A549 treated with dexamethasone at 1 μM for 4 hours (cell line): Measurements from ENCODE around the gene PIM3. TPM values are rescaled to one million over a fixed set of nuclear protein-coding genes. Genes with fewer than 3 reads are reported as not detected.

Experiments used
- total RNA-seq: library from RNA; stranded (reverse); fragments of 200-300 nt; extraction: Qiagen RNA extraction; gene quantifications from 5 replicates; pipeline ENCODE4 v1.2.3, GENCODE V29; 2022

PIM3 gene
- total RNA-seq = 43.7 to 82.4 TPM (median 79.1 TPM) in 5 replicates

DNA sequence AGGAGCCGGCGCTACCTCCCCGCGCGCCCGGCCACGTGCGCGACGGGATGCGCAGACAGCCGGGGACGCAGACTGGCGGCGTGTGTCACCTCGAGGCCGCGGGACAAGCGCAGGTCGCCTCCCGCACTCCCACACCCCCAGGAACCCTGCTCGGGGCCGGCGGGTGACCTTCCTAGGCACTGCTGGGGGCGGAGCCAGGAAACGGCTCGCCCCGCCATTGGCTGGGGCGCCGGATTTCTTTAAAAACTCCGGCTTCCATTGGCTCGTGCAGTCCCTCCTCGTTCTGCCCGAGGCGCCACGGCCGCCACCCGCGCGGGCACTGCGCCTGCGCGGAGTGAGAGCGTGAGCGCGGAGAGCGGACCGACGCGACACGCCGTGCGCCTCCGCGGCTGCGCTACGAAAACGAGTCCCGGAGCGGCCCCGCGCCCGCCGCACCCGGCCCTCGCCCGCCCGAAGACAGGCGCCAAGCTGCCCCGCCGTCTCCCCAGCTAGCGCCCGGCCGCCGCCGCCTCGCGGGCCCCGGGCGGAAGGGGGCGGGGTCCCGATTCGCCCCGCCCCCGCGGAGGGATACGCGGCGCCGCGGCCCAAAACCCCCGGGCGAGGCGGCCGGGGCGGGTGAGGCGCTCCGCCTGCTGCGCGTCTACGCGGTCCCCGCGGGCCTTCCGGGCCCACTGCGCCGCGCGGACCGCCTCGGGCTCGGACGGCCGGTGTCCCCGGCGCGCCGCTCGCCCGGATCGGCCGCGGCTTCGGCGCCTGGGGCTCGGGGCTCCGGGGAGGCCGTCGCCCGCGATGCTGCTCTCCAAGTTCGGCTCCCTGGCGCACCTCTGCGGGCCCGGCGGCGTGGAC, at the start of gene PIM3:
PIM3 (plus strand) TSS at position 614 of the 846 bp plus-strand sequence; CDS start at position 790, 176 bp downstream.

DNA sequence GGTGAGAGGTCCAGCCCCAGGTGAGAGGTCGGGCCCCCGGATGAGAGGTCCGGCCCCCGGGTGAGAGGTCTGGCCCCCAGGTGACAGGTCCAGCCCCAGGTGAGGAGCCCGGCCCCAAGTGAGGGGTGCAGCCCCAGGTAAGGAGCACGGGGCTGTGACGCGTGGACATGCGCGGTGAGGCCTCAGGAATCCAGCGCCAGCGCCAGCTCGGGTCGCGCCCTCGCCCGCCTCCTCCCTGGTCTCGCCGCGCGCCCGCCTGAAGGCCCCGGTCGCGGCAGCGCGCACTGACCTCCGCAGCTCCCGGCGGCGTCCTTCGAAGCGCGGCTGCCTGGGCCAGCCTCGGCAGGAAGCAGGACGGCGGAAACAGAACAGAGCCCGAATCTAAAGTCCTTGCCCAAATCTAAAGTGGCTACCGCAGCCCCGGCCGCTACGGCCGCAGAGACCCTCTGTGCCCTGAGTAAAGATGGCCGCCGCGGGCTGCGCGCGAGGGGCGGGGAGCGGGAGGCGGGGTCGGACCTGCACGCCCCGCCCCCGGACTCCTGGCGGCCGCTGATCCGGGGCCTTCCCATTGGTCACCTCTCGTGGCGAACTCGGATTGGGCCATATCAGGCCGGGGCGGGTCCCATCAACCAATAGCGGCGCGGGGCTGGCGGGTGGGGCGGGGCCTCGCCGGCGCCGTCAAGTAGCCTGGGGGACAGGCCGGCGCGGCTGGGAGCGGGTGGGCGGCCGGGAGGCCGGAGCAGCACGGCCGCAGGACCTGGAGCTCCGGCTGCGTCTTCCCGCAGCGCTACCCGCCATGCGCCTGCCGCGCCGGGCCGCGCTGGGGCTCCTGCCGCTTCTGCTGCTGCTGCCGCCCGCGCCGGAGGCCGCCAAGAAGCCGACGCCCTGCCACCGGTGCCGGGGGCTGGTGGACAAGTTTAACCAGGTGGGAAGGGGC, 42.3 kb upstream of the PIM3 start, which contains the start of the genes ALG12 and CRELD2:
ALG12 (minus strand) TSS at position 465 of the 937 bp plus-strand sequence. CDS start 4,673 bp downstream, outside the sequence.
CRELD2 (plus strand) TSS at position 661 of the 937 bp plus-strand sequence; CDS start at position 797, 136 bp downstream.

DNA sequence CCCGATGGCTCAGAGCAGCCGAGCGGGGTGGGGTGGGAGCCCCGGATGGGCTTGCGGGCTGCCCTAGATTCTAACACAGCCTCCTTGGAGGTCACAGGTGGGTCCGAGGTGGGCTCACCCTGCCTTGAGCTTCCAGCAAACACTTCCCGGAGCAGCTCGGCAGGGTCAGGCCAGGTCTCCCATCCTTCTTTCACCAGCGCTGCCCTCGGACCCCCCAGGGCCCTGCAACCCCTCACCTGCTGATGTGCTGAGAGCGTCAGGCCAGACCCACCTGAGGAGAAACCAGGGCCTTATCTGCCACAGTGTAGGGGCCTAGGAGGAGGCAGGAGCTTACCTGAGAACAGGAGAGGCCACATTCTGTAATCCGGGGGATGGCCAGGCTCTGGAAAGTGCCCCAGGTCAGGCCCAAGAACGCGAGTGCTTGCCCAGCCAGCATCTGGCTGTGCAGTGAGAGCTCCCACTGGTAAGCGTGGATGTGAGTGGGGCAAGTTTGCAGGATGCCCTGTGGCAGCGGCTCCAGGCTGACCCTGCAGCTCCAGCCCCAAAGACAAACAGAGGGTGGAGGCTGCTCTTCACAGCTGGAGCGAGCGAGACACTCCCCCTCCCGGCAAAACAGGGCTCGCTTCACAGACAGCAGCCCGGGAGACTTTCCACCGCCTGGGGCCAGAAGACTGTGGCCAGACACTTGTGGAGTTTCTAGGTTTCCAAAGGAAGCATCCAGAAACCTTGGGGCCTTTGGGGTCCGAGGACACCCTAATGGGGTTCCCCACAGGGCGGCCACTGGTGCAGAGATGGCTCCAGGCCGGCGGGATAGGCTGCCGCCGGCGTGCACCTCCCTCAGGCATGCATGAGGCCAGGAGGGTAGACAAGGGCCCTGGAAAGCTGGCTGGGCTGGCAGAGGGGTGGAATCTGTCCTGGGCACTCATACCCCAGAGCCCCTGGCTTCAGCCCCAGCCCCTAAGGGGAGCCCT, 51.9 kb downstream of the PIM3 start, which contains the start of gene IL17REL:
IL17REL (minus strand) TSS at position 555 of the 971 bp plus-strand sequence; CDS start at position 436, 119 bp downstream.

Other genes starting within 250 kb of the PIM3 start
- 11.4 to 16.7 TPM (median 15.3 TPM) in 5 replicates for gene BRD1, start 132.9 kb upstream of the PIM3 start, total RNA-seq
- gene ZBED4, start 106.9 kb upstream of the PIM3 start, total RNA-seq = 10.2 to 14.3 TPM (median 14.0 TPM) in 5 replicates
- gene ALG12, start 42.3 kb upstream of the PIM3 start, total RNA-seq = 8.2 to 11.8 TPM (median 10.0 TPM) in 5 replicates
- 19.6 to 29.4 TPM (median 27.4 TPM) in 5 replicates for gene CRELD2, start 42.1 kb upstream of the PIM3 start, total RNA-seq
- 0.04 to 0.07 TPM (median 0.05 TPM) in 4 of 5 replicates, not detected in the other for gene IL17REL, start 52.0 kb downstream of the PIM3 start, total RNA-seq
- gene TTLL8, start 97.5 kb downstream of the PIM3 start, total RNA-seq = not detected in 5 replicates
- gene MLC1, start 124.7 kb downstream of the PIM3 start, total RNA-seq = 0.02 to 0.05 TPM (median 0.02 TPM) in 5 replicates
- gene MOV10L1, start 129.2 kb downstream of the PIM3 start, total RNA-seq = 0.10 TPM in 1 of 5 replicates, not detected in the others
- 4.7 to 6.5 TPM (median 5.9 TPM) in 5 replicates for gene PANX2, start 210.0 kb downstream of the PIM3 start, total RNA-seq
- 19.4 to 34.3 TPM (median 30.4 TPM) in 5 replicates for gene TRABD, start 225.1 kb downstream of the PIM3 start, total RNA-seq
- gene SELENOO, start 240.2 kb downstream of the PIM3 start, total RNA-seq = 11.4 to 19.2 TPM (median 17.8 TPM) in 5 replicates